H1 (cell line): ENCODE results near the gene PAX7. TPM values are rescaled to one million over a fixed set of nuclear protein-coding genes. Genes with fewer than 3 reads are reported as not detected.

Source experiments
- ASH2L ChIP-seq: fragments of 200-600, 300-600 bp; sonication (generic); IDR thresholded peaks from one replicate; pipeline ENCODE4 v1.7.1; 2017; ENCODE audit warnings: low read length
- JUND ChIP-seq: IDR thresholded peaks from 2 replicates; pipeline ENCODE4 v1.6.1; 2011; ENCODE audit warnings: mild to moderate bottlenecking, improper control_type of control experiment, low read length
- POLR2AphosphoS5 ChIP-seq: IDR thresholded peaks from 2 replicates; pipeline ENCODE4 v1.6.1; 2011; ENCODE audit warnings: low read depth, low read length
- RAD21 ChIP-seq, 2 experiments: IDR thresholded peaks in 1 of 2; conservative IDR thresholded peaks in 1 of 2; 2 replicates each; pipeline ENCODE4 v1.6.1; 2011; ENCODE audit warnings: low read depth in 2 of 2, low read length in 2 of 2, improper control_type of control experiment in 1 of 2, inconsistent platforms in 1 of 2, mild to moderate bottlenecking in 1 of 2, moderate library complexity in 1 of 2
- RFX5 ChIP-seq: IDR thresholded peaks from 2 replicates; pipeline ENCODE4 v1.6.1; 2011; ENCODE audit warnings: low read depth, low read length, improper control_type of control experiment, borderline replicate concordance
- SIRT6 ChIP-seq: IDR thresholded peaks from one replicate; pipeline ENCODE4 v1.7.1; 2012; ENCODE audit warnings: low read length, inconsistent platforms
- polyA plus RNA-seq, 7 experiments: library from polyadenylated mRNA; depleted of rRNA in 3 of 7; stranded (reverse) in 5 of 7; unstranded in 2 of 7; fragments of >200 nt in 5 of 7; fragments of 200-250 nt in 2 of 7; gene quantifications; 1 replicate in 5 of 7; 2 replicates in 1 of 7; 4 replicates in 1 of 7; pipeline versions ENCODE4 v1.2.1 to v1.2.3, GENCODE V29; 2011 to 2013; ENCODE audit warnings: missing spikeins in 2 of 7, mixed read lengths in 2 of 7
- total RNA-seq: library from RNA; stranded (reverse); fragmentation: NEBNext Ultra II Directional; extraction: Animal tissue kit (Norgen Biotek cat#: 25700); gene quantifications from 2 replicates; pipeline ENCODE4 v1.2.1, GENCODE V29; 2021
- TF ChIP-seq, protein P1 (sequence below), 3 experiments: IDR thresholded peaks; 1 replicate in 2 of 3; 2 replicates in 1 of 3; pipeline versions ENCODE4 v1.5.1 to v1.6.1; 2011; ENCODE audit warnings: low read length in 3 of 3, mild to moderate bottlenecking in 3 of 3, inconsistent platforms in 2 of 3, low read depth in 1 of 3, moderate library complexity in 1 of 3; ENCODE audit not compliant: insufficient read depth in 1 of 3; ENCODE audit errors: control extremely low read depth in 1 of 3

The PAX7 gene
- total and polyA plus RNA-seq, 2 of the 8 experiments (the other 6 are each of a cell fraction or from before 2014, with no cell fraction given), result not detected

DNA sequence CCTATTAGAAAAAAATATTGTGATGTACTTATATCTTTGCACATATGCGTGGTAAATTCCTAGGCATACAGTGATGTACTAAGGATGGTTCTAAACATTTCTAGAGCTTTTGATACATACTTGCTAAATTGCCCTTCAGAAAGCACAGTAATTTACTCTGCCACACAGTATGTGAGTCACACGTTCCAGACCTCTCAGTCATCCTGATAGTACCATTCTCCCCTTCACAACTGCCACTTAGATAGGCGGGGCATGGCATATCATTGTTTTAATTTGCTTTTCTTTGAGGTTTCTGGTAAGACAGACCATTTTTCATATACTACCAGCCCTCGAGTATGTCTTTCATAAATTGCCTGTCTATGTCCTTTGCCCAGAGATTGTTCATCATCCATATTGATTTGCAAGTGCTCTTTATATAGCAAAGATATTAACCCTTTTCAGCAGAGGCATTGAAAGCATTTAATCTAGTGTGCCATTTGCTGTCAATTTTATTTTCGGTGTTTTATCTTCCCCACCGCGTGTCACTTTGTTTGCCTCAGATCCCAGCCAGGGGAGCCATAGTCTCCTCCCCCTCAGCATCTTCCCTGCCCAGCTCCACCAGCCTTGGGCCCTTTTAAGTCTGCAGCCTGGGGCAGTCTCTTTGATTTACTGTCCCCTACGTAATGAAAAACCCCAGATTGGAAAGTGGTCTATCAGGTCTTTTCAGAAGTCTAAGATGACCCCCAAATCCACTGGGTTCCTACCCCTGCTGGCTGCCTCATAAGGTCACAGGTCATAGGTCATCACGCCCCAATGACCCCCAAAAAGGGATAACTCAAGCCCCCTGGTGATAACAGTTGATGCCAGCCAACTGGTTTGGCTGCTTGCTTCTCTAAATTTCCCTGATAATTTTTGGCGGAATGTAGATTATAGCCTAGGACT, 11.8 kb upstream of the PAX7 start (continued):
- TF ChIP-seq RAD21 (IDR thresholded peaks at IDR 0.05 in 1 of 2, conservative IDR thresholded peaks at IDR 0.05 in 1 of 2; ENCODE audit: low read depth in 2 of 2, low read length in 2 of 2) (no peak), POLR2AphosphoS5 (no peak), JUND (no peak), RFX5 (no peak), SIRT6 (no peak), ASH2L (no peak)
- TF ChIP-seq, protein P1, sequence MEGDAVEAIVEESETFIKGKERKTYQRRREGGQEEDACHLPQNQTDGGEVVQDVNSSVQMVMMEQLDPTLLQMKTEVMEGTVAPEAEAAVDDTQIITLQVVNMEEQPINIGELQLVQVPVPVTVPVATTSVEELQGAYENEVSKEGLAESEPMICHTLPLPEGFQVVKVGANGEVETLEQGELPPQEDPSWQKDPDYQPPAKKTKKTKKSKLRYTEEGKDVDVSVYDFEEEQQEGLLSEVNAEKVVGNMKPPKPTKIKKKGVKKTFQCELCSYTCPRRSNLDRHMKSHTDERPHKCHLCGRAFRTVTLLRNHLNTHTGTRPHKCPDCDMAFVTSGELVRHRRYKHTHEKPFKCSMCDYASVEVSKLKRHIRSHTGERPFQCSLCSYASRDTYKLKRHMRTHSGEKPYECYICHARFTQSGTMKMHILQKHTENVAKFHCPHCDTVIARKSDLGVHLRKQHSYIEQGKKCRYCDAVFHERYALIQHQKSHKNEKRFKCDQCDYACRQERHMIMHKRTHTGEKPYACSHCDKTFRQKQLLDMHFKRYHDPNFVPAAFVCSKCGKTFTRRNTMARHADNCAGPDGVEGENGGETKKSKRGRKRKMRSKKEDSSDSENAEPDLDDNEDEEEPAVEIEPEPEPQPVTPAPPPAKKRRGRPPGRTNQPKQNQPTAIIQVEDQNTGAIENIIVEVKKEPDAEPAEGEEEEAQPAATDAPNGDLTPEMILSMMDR (IDR thresholded peaks at IDR 0.05; ENCODE audit: control extremely low read depth in 1 of 3, insufficient read depth in 1 of 3, low read depth in 1 of 3, low read length in 3 of 3), result no peak
